ENCODE measurements around the gene BANF2. TPM values are rescaled to one million over a fixed set of nuclear protein-coding genes. Genes with fewer than 3 reads are reported as not detected.
A peak's percentile ranks its signal among the peaks of the same experiment; 100 is the strongest.

BANF2 gene
- total RNA-seq, 1 donor from 2014 or later: not detected

GRCh38 chr20:17666481-17666880 is 33.3 kb upstream of the BANF2 start:
- H3K4me1 Mint-ChIP-seq (ENCODE audit: unreplicated experiment): peaks cover 25% of the 10 kb centered on the region
- TF ChIP-seq, protein P1, sequence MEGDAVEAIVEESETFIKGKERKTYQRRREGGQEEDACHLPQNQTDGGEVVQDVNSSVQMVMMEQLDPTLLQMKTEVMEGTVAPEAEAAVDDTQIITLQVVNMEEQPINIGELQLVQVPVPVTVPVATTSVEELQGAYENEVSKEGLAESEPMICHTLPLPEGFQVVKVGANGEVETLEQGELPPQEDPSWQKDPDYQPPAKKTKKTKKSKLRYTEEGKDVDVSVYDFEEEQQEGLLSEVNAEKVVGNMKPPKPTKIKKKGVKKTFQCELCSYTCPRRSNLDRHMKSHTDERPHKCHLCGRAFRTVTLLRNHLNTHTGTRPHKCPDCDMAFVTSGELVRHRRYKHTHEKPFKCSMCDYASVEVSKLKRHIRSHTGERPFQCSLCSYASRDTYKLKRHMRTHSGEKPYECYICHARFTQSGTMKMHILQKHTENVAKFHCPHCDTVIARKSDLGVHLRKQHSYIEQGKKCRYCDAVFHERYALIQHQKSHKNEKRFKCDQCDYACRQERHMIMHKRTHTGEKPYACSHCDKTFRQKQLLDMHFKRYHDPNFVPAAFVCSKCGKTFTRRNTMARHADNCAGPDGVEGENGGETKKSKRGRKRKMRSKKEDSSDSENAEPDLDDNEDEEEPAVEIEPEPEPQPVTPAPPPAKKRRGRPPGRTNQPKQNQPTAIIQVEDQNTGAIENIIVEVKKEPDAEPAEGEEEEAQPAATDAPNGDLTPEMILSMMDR (conservative IDR thresholded peaks at IDR 0.05): no peak

GRCh38 chr20:17667445-17667844 is 32.3 kb upstream of the BANF2 start:
- DNase-seq (ENCODE audit: extremely low spot score, unreplicated experiment): no peak
- no peaks in the 10 kb centered on the region for H3K27me3 Mint-ChIP-seq
- no peak overlapping the region for H3K4me3 Mint-ChIP-seq
- H3K36me3 Mint-ChIP-seq: peaks cover 29% of the 10 kb centered on the region
- TF ChIP-seq, protein P1 (conservative IDR thresholded peaks at IDR 0.05): no peak
- H3K4me1 Mint-ChIP-seq (ENCODE audit: unreplicated experiment): peaks cover 16% of the 10 kb centered on the region
- no peaks in the 10 kb centered on the region for H3K9me3 Mint-ChIP-seq
- H3K27ac Mint-ChIP-seq: peak overlapping the region; percentile 29

More at GRCh38 chr20:17666481-17666880, 33.3 kb upstream of the BANF2 start:
- Mint-ChIP-seq H3K27ac (no peak overlapping the region), H3K27me3 (no peaks in the 10 kb centered on the region), H3K4me3 (no peak overlapping the region), H3K9me3 (peaks cover 4% of the 10 kb centered on the region), H3K36me3 (peaks cover 37% of the 10 kb centered on the region)
- DNase-seq (ENCODE audit: extremely low spot score, unreplicated experiment): no peak

GRCh38 chr20:17668432-17668831 is 31.3 kb upstream of the BANF2 start:
- peaks cover 17% of the 10 kb centered on the region for H3K4me1 Mint-ChIP-seq (ENCODE audit: unreplicated experiment)
- DNase-seq (ENCODE audit: extremely low spot score, unreplicated experiment): no peak
- no peaks in the 10 kb centered on the region for H3K9me3 Mint-ChIP-seq
- H3K27me3 Mint-ChIP-seq: no peaks in the 10 kb centered on the region
- TF ChIP-seq, protein P1 (conservative IDR thresholded peaks at IDR 0.05): no peak
- H3K4me3 Mint-ChIP-seq: no peak overlapping the region
- peaks cover 33% of the 10 kb centered on the region for H3K36me3 Mint-ChIP-seq
- H3K27ac Mint-ChIP-seq: peak overlapping the region; percentile 12

- H3K9me3 Mint-ChIP-seq: no peaks in the 10 kb centered on the region
- H3K27ac Mint-ChIP-seq: no peak overlapping the region
- H3K27me3 Mint-ChIP-seq: no peaks in the 10 kb centered on the region
- no peak for DNase-seq (ENCODE audit: extremely low spot score, unreplicated experiment)
- TF ChIP-seq, protein P1 (conservative IDR thresholded peaks at IDR 0.05): no peak
- H3K36me3 Mint-ChIP-seq: peaks cover 28% of the 10 kb centered on the region
- H3K4me1 Mint-ChIP-seq (ENCODE audit: unreplicated experiment): peaks cover 8% of the 10 kb centered on the region
- no peak overlapping the region for H3K4me3 Mint-ChIP-seq
These were observed 30.3 kb upstream of the BANF2 start for GRCh38 chr20:17669306-17669931.

DNA sequence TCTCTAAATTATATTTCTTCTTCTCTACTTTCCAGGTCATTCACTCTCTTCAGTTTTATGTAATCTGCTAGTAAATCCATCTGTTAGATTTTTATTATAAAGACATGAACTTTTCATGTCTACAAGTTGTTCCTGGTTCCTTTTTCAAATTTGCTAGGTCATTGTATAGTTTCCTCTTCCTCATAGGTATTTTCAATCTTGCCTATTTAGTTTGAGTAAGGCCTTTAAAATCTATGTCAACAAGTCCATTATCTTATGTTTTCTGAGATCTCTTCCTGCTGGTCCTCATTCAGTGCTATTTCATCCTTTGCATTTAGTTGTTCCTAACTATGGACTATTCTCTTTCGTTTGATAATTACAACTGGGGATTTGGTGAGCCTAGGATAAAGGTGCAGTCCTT is 28.8 kb upstream of the BANF2 start:
- H3K27ac Mint-ChIP-seq: peak overlapping the region; percentile 5
- H3K27me3 Mint-ChIP-seq: no peaks in the 10 kb centered on the region
- peaks cover 15% of the 10 kb centered on the region for H3K4me1 Mint-ChIP-seq (ENCODE audit: unreplicated experiment)
- no peak for DNase-seq (ENCODE audit: extremely low spot score, unreplicated experiment)
- H3K4me3 Mint-ChIP-seq: no peak overlapping the region
- TF ChIP-seq, protein P1 (conservative IDR thresholded peaks at IDR 0.05): no peak
- H3K9me3 Mint-ChIP-seq: no peaks in the 10 kb centered on the region
- peaks cover 32% of the 10 kb centered on the region for H3K36me3 Mint-ChIP-seq

All from type B pancreatic cell (in vitro differentiated cells).